Measurements from ENCODE around the gene ABITRAM.
A peak's percentile ranks its signal among the peaks of the same experiment; 100 is the strongest.
"Not testable (repeated sequence)": the region's sequence is repeated elsewhere in the genome, so short reads cannot be mapped to it uniquely, and the experiment has no call there.

ABITRAM gene, protein sequence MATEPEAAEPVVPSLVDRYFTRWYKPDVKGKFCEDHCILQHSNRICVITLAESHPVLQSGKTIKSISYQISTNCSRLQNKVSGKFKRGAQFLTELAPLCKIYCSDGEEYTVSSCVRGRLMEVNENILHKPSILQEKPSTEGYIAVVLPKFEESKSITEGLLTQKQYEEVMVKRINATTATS

DNA sequence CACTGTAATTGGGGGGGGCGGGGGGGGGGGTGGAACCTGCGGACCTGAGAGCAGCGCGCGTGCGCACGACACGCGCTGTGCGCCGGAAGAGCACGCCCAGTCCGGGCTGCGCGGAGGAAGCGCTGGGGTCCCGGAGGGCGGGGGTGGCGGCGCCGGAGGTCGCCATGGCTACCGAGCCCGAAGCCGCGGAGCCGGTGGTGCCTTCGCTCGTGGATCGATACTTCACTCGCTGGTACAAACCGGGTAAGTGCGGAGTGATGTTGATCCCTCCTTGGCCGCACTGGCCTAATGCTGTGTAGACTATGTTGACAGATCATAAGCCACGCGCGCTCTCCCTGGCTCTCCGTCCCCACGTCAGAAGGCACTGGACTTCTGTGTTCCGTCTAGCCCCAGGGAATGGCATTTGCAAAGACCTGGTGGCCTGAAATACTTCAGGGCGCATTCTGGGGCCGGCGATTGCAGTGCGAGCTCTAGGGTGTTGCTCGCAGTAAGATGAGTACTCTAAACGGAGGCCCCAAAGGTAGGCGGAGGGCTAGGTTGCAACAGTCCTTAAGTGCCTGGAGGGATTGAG, at the start of gene ABITRAM:
Gene ABITRAM, plus strand, starts transcription at position 78 of the 571 bp plus-strand sequence. Its CDS starts 87 bp downstream, at position 165.
- DNase-seq: peak; percentile 87

DNA sequence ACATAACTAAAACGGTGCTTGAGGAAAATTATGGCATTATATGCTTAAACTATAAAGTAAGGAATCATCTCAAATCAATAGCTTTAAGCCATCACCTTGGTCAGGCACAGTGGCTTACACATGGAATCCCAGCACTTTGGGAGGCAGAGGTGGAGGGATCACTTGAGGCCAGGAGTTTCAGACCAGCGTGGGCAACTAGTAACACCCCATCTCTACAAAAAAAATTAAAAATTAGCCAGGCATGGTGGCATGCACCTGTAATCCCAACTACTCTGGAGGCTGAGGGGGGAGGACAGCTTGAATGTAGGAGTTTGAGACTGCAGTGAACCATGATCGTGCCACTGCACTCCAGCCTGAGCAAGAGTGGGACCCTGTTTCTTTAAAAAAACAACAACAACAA, 49.5 kb upstream of the ABITRAM start:
- no peak for DNase-seq

DNA sequence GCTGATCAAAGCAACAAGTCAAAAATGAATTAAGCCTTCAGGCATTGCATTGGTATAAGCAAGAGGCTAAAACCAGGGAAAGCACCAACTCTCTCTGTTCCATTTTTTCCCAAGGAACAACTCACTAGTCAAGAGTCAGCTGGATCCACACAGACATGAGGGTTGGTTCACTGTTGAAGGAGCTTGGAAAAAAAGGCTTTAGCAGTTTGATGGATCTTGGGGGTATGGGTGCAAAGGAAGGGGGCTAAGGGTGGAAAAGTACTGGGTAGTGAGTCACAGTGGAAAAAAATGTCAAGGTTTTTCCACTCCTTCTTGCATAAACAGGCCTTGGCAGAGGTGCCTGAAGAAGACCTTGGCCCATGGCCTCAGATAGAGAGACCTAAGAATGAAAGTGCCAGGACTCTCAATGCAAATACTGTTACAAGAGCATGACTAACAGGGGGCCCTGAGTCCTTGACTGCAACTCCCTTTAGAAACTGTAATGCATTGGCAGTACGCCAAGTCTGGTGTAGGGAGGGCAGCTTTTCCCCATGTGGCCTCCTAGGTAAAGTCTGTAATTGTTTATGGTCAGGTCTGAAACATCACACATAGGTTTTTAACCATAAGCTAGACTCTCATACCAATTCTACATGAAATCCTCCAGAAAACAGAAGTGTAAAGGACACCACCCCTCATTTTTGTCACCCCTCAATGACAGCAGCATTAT, 48.4 kb upstream of the ABITRAM start:
- DNase-seq: no peak

DNA sequence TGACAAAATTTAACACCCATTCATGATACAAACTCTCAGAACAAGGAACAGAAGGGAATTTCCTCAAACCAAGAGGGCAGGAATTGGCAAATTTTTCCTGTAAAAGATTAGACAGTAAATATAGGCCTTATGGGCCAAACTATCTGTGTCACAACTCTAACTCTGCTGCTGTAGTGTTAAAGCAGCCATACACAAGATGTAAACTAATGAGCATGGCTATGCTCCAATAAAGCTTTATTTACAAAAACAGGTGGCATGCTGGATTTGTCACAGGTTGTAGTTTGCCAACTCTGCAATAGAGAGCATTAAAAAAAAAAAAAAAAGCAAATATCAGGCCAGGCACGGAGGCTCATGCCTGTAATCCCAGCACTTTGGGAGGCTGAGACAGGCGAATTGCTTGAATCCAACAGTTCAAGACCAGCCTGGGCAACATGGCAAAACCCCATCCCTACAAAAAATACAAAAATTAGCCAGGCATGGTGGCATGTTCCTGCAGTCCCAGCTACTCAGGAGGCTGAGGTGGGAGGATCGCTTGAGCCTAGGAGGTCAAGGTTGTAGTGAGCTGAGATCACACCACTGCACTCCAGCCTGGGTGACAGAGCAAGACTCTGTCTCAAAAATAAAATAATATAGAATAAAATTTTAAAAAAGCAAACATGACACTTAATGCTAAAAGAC, 47.5 kb upstream of the ABITRAM start:
- not testable (repeated sequence) for DNase-seq

DNA sequence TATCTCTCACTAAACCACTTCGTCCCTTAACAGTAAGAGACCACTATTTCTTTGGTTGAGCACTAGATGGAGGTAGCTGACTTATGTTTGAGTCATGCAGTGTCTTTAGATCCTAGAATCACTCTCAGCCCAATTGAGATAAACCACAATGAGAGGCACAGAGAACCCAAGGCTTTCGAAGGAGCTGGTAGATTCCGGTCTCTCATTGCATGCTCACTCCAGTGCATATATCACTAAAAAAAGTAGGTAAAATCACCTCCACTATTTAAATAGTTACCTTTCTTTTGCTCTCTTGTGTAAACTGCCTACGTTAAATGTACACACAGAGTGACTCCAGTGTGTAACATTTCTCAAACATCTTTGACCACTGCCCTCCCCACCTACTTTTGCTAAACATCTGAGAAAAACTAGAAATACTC, 44.5 kb upstream of the ABITRAM start:
- no peak for DNase-seq

DNA sequence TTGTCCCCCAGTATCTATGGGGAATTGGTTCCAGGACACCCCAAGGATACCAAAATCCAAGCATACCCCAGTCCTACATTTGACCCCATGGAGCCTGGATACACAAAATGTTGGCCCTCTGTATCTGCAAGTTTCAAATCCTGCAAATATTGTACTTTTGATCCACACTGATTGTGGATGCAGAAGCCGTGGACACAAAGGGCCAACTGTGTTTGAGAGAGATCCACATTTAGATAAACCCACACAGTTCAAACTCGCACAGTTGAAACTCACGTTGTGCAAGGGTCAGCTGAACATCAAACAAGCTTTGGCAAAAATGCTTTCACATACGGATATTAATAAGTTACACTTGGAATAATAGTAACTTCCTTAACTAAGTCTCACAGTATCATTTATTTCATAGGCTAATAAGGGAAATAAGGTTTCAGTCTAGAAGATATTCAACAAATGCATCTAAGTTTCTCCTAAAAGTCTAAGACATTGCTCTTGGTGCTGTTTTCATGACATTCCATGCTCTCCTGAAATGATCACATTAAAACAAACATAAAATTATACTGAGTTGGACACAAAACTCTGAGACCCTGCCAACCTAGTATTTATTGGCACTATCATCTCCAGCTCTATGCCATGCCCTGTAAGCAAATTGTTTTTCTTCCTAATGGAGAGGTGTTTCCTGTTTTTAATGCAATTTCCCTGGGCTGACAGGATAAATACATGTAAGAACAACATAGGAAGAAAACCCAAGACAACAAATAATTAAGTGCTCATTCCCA, 39.8 kb upstream of the ABITRAM start:
- no peak for DNase-seq

DNA sequence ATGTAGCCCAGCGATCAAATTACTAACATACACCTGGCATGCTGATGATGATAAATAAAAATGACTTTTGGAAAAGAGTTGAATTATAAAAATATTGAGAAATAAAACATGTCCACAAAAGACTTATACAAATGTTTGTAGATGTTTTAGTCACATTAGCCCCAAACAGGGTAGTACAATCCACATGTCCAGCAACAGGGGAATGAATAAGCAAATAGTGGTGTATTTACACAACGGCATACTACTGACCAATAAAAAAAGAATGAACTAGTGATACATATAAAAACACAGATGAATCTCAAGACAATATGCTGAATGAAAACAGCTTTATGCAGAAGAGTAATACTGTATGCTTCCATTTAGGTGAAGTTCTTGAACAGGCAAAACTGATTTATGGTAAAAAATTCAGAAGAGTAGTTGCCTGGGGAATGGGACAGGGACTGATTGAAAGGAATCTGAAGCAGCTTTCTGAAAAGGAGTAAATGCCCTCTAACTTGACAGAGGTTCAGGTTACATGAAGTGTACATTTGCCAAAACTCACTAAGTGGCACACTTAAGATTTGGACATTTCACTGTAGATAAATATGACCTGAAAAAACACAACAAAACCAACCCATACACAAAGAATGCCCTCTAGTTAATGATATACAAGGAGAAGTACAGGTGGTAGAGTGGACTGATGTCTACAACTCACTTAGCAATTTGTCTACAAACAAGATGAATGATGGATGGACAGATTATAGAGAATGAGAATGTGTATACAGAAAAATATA, 36.7 kb upstream of the ABITRAM start:
- DNase-seq: no peak

DNA sequence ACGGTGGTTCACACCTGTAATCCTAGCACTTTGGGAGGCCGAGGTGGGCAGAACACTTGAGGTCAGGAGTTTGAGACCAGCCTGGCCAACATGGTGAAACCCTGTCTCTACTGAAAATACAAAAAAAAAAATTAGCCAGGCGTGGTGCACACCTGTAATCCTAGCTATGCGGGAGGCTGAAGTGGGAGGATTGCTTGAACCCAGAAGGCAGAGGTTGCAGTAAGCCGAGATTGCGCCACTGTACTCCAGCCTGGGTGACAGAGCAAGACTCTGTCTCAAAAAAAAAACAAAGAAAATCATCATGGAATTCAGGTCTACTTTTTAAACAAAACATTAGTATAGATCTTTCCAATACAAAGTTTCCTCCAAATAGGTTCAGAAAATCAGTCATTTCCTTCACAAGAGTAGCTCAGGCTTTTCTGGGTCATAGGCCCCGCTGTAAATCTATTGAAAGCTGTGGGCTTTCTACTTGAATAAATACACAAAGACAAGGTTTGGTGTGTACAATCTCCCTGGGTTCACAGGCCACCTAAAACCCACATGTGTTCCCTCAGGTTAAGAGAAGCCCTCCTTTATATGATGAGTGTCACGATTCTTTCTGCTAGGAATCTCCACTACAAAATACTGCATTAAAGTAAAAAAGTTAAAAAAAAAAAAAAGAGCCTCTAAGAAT, 35.0 kb upstream of the ABITRAM start:
- DNase-seq: not testable (repeated sequence)

DNA sequence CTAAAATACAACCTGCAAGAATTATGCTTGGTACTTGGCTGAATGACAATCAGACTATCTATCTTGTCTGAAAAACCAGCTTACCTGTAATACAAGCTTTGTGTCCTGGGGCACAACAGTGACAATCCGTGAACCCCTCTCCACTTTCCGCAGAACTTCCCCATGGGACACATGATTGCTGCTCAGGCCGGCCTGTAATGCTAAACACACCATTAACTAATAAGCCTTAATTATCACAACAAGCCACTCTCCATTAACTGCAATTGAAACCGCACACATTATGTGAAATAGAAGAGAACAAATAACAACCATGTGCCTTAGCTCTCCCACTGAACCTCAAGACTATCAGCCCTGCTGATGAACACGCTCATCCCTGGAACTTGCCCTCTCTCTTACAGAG, 34.0 kb upstream of the ABITRAM start:
- no peak for DNase-seq

DNA sequence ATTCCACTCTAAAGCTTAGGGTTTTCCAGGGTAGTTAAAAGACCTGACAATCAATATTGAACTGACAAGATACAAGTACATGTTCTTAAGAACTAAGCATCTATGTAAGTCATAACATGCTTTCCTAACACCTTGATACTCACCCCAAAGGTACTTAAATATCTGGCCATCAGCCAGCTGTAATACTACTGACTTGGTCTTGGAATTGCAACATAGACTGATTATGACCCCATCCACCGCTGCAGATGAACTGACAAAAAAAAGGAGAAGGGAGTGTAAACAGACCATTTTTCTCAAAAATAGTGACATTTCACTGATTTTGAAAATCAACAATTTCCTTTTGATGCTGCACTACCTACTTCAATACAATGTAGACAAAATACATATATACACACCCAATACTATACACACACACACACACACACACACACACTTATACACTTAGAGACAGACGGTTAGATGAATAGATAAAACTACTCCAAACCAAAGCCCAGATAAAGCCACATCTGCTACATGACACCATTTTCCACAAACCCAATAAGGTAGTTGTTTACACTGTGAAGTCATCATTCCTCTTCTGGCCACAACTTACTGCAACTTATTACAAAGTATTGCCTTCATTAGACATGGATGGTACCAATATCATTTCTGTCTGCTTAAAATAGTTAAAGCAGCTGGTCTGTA, 30.6 kb upstream of the ABITRAM start:
- no peak for DNase-seq

DNA sequence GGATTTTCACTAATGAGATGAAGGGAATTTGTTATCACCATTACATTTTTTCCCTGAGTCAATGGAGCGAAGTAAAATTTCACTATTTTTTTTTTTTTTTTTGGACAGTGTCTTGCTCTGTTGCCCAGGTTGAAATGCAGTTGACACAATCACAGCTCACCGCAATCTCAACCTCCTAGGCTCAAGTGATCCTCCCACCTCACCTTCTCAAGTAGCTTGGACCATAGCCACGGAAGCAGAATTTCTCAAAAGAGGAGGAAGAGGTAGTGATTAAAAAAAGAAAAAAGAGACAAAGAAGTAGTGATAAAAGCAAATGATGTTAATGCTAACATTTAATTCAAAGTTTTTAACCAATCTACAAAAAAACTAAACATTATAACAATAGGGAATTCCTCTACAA, 30.0 kb upstream of the ABITRAM start:
- no peak for DNase-seq

DNA sequence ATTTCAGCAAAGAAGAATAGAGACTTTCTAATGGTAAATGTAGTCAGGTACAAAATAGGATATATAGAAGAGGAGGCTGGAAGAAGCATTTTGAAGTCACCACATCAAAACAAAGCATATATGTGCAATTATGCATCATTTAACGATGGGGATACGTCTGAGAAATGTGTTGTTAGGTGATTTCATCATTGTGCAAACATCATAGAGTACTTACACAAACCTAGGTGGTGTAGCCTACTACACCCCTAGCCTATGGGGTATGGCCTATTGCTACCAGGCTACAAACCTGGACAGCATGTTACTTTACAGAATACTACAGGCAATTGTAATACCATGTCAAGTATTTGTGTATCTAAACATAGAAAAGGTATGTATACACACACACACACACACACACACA, 28.7 kb upstream of the ABITRAM start:
- DNase-seq: no peak

DNA sequence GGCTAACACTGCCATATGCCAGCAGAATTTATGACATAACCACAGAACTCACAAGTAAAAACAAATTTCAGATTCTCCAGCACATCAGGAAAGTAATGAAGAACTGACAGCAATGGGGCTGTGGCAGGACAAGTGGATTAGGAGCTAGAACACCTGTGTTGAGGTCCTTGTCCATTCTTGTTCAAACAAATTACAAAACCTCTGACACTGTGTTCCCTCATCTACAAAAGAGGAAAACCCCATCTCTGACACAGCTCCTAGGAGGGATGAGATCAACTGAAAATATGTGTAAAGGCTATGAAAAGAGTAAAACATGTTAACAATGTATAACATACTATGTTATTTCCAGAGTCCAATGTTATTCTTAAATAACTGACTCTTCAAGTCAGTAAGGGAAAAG, 23.8 kb upstream of the ABITRAM start:
- no peak for DNase-seq

DNA sequence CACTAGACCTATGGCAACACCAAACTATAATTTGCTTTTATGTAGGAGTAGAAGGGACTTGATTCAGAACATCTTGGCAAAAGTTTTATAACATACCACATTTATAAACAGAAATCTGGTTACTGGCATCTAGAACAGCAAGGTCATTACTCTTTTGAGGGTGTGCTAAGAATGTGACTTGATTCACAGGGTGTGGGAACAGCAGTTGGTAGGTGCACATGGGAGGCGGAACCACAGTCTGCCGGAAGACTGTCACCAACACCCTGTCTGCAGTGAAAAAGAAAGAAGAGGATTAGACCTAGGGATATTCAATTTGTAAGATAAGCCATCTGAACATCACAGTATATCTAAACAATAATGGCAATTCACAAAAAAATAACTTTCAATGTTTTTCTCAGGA, 23.3 kb upstream of the ABITRAM start:
- no peak for DNase-seq

DNA sequence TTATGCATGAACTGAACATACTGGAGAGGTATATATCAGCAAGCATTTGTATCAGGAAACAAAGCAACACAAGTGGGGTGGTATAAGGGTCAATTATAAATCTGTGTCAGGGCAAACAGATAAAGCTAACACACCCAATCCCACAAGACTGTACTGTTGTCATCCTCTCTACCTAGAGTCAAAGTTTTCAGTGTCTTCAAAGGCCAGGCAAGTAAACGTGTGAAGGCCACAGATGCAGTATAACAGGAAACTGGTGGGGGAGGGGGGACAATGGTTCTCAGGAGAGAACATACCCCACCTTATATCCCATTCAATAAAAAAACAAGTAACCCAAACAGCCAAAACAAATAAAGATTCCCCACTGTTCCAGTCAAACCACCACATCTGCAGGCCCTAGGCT, 22.4 kb upstream of the ABITRAM start:
- DNase-seq: peak; percentile 42

DNA sequence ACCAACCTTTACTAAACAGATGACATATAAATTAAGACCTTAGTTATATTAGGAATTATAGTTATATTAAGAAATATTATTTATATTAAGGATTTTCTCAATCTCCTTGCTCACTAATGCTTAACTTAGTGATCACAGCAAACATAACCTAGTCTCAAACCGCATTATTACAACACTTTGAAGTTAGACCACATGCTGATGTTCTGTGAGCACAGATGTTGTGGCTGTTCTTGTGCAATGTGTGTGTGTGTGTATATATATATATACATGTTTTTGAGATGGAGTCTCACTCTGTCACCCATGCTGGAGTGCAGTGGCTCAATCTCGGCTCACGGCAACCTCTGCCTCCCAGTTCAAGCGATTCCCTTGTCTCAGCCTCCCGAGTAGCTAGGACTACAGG, 20.8 kb upstream of the ABITRAM start:
- no peak for DNase-seq

DNA sequence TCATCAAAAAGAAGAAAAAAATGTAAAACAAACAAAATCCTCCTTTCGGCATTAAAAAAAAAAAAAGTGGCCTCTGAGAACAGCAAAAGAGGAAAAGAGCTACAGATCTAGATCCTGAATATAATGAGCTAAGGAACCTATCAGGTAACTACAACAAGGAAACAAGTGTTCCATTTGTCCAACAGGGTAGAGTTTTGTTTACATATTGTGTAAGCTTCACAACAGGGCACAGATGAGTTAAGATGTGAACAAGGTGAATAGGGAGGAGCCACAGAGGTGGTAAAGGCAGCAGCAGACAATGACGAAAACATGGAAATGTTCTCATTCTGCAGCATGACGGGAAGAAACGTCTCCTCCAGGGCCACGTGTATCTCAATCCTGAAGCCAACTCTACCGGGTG, 14.7 kb upstream of the ABITRAM start:
- no peak for DNase-seq

DNA sequence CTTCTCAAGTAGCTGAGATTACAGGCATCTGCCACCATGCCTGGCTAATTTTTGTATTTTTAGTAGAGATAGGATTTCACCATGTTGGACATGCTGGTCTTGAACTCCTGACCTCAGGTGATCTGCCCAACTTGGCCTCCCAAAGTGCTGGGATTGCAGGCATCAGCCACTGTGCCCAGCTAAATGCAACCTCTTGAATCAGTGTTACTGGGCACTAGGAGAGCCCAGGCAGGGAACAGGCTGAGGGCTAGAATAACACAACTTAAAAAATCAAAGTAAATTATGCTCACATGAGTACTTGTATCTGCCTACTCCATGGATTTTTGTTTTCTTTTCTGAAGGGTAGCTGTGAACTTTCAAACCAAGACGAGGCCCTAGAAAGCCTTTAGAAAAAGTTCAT, 13.8 kb upstream of the ABITRAM start:
- not testable (repeated sequence) for DNase-seq

DNA sequence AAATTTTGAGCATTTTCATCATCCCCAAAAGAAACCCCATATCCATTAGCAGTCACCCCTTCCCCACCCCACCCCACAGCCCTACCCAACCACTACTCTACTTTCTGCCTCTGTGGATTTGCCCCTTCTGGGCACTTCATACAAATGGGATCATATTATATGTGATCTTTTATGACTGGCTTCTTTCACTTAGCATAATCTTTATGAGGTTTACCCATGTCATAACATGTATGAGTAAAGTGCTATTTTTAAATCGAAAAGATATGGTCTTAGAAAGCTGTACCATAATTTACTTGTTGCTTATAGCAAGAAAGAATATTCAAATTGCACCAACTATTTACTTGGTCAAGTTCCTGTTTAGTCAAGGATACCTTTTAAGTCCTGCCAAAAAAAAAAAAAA, 13.0 kb upstream of the ABITRAM start:
- no peak for DNase-seq

DNA sequence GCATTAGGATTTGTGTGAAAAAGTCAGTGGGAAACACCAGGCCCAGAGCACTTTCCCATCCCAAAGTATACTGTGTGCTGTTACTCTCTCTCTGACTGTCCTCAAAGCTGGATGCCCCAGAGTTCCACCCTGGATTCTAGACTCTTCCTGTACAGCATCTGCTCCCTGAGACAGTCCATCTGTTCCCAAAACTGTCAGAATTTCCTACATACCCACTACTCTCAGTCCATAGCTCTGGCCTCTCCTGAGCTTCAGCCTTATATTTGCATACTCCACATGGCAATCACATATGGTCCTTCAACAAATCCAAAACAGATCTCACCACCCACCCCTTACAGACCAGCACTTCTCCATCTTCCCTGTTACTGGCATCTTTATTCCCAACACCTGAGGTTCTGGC, 9.7 kb upstream of the ABITRAM start:
- no peak for DNase-seq

DNA sequence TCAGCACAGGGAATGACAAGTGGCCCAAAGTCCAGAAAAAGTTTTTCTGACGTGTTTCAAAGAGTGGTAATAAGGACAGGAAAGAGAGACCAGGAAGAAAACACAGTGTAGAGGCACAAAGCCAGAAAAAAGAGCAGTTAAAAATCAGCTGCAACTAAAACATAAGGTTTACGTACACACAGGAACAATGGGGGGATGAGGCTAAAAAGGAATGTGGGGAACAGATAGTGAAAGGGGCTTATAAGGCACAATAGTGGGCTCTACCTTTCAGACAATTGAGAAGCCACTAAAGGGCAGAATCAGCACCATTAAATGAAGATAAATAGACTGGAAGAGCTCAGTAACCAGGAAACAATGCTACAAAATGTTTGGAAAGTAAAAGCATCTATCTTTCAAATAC, 5.8 kb upstream of the ABITRAM start:
- DNase-seq: no peak
